ENCODE measurements around the gene KANK4.

GRCh38 chr1:62247391-62248168, 71.7 kb downstream of the KANK4 start:
- TF ChIP-seq EZH2 (IDR thresholded peaks at IDR 0.05) (no peak), POLR2AphosphoS5 (IDR thresholded peaks at IDR 0.05; ENCODE audit: borderline replicate concordance, low read depth, low read length) (no peak)

All from SK-N-MC (cell line).